ENCODE measurements around the gene PLEKHH3. TPM values are rescaled to one million over a fixed set of nuclear protein-coding genes. Genes with fewer than 3 reads are reported as not detected.
A peak's percentile ranks its signal among the peaks of the same experiment; 100 is the strongest.
"Not testable (repeated sequence)": the region's sequence is repeated elsewhere in the genome, so short reads cannot be mapped to it uniquely, and the experiment has no call there.

Gene PLEKHH3
- total RNA-seq, 1 experiment from 2014 or later = 32.8 TPM

DNA sequence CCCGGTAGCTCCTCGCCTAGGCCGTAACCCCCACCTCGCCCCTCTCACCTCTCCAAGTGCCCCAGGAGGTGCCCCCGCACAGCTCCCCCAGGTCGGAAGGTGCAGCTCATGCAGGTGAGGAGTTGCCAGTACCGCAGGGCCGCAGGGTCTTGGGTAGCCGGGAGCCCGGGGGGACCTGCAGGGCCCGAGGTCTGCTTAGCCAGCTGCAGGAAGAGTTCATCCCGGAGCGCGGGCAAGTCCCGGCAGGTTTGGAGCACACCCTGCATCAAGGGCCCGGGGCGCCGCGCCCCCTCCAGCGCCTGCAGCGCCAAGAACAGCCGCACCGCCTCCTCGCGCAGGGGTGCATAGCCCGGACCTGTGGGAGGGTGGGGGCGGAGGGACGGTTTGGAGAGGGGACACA lies 4.8 kb downstream of the PLEKHH3 start:
- no peak for DNase-seq (ENCODE audit: low spot score)

- DNase-seq (ENCODE audit: low spot score) = no peak
Observed at GRCh38 chr17:42670789-42671657, 5.8 kb downstream of the PLEKHH3 start.

- DNase-seq (ENCODE audit: low spot score) = no peak
Observed at GRCh38 chr17:42669977-42670788, 6.6 kb downstream of the PLEKHH3 start.

DNA sequence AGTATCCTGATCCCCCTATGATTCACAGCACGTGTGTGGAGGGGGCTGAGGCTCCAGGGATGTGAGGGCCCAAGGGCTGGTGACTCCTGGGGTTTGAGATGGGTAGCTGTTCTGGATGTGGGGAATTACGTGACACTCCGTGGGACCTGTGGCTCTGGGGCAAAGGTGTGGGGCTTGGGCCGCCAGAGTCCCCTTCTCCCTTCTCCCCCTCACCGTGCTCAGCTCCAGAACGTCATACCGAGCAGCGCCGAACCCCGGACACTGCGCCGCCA lies 7.2 kb downstream of the PLEKHH3 start:
- no peak for DNase-seq (ENCODE audit: low spot score)

GRCh38 chr17:42667088-42667951 lies 9.5 kb downstream of the PLEKHH3 start:
- peak; percentile 99 for DNase-seq (ENCODE audit: low spot score)

GRCh38 chr17:42666126-42666525 lies 10.7 kb downstream of the PLEKHH3 start:
- DNase-seq (ENCODE audit: low spot score) = not testable (repeated sequence)

GRCh38 chr17:42665581-42666001 lies 11.2 kb downstream of the PLEKHH3 start:
- DNase-seq (ENCODE audit: low spot score) = no peak

GRCh38 chr17:42660692-42661345 lies 16.0 kb downstream of the PLEKHH3 start:
- peak; percentile 97 for DNase-seq (ENCODE audit: low spot score)

GRCh38 chr17:42659932-42660274 lies 16.9 kb downstream of the PLEKHH3 start:
- not testable (repeated sequence) for DNase-seq (ENCODE audit: low spot score)

- peak; percentile 86 for DNase-seq (ENCODE audit: low spot score)
Observed at GRCh38 chr17:42659079-42659931, 17.5 kb downstream of the PLEKHH3 start, which contains the start of gene TUBG2. TUBG2 (plus strand) TSS chr17:42659284; CDS start chr17:42659504, 220 bp downstream.

DNA sequence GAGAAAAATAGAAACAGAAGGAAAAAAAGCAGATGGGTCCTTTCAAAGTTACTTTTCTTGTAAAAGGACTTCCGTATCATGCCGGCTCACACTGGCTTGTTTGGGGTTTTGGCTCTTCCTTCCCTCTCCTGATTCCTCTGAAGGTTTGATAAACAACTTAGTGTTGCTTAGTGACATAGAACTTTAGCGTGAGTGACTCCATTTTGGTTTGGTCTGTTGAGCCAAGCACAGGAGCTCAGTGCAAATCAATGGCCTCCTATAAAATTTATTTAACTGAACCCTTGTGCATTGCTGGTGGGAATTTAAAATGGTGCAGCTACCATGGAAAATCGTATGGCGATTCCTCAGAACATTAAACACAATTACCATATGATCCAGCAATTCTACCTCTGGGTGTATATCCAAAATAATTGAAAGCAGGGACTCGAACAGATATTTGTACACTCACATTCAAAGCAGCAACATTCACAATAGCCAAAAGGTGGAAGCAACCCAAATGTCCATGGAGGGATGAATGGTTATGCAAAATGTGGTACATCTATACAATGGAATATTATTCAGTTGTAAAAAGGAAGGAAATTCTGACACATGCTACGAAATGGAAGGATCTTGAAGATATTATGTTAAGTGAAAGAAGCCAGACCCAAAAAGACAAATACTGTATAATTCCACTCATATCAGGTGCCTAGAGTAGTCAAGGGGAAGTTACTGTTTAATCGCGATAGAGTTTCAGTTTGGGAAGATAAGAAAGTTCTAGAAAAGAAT lies 18.8 kb downstream of the PLEKHH3 start:
- no peak for DNase-seq (ENCODE audit: low spot score)

DNA sequence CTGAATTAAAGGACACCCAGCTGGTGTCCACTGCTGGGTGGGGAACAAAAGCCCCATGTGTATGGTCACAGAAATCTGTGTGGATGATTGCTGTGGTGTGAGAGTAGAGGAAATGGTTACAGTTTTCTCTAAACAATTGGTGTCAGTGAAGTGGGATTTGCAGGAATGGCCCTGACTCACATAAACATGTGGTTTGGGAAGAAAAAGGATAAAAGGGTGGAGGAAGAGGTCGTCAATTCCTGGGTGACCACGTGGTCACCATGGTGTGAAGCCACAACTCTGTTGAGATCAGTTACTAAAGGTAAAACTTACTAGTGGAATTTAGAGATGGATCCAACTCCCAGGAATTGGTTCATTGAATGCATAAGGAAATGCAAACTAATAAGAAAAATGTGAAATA lies 21.3 kb downstream of the PLEKHH3 start:
- peak; percentile 70 for DNase-seq (ENCODE audit: low spot score)

- DNase-seq (ENCODE audit: low spot score) = no peak
Observed at GRCh38 chr17:42653179-42654124, 23.3 kb downstream of the PLEKHH3 start.

DNA sequence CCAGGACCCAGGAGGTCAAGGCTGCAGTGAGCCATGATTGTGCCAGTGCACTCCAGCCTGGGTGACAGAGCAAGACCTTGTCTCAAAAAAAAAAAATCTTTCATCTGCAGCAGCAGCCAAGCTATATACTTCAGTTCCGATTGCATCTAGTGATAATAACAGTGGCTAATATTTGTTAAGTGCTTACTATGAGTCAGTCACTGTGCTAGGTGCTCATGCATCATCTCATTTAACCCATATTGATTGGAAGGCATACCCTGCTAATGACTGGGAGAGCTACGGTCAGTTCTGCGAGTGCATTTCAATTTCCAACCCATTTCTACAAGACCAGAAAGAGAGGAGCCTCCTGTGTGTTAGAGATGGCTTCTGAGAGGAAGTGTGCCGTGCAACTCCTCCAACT lies 25.4 kb downstream of the PLEKHH3 start:
- DNase-seq (ENCODE audit: low spot score) = no peak

- no peak for DNase-seq (ENCODE audit: low spot score)
Observed at GRCh38 chr17:42647778-42648177, 29.0 kb downstream of the PLEKHH3 start.

- DNase-seq (ENCODE audit: low spot score) = no peak
Observed at GRCh38 chr17:42642336-42642735, 34.5 kb downstream of the PLEKHH3 start.

- DNase-seq (ENCODE audit: low spot score) = no peak
Observed at GRCh38 chr17:42640121-42640520, 36.7 kb downstream of the PLEKHH3 start.

GRCh38 chr17:42639525-42640113 lies 37.2 kb downstream of the PLEKHH3 start:
- no peak for DNase-seq (ENCODE audit: low spot score)

Measured in A172 (cell line).